HFFc6 (cell line): ENCODE data around the gene MS4A1. TPM values are rescaled to one million over a fixed set of nuclear protein-coding genes. Genes with fewer than 3 reads are reported as not detected.

Source experiments
- DNase-seq: peaks from one replicate; pipeline ENCODE4 v3.0.0-alpha.2; 2018
- H3K27ac Mint-ChIP-seq: 2 replicates; pipeline ENCODE4 v1.8.0; 2020; ENCODE audit warnings: mild to moderate bottlenecking, mixed read lengths
- H3K27me3 Mint-ChIP-seq: 2 replicates; pipeline ENCODE4 v1.8.0; 2021; ENCODE audit warnings: mild to moderate bottlenecking, moderate library complexity, mixed read lengths; ENCODE audit not compliant: insufficient read depth
- H3K36me3 Mint-ChIP-seq: 2 replicates; pipeline ENCODE4 v1.8.0; 2021; ENCODE audit warnings: low read depth, mixed read lengths
- H3K4me1 Mint-ChIP-seq: 2 replicates; pipeline ENCODE4 v1.8.0; 2020; ENCODE audit warnings: low read depth, mixed read lengths
- H3K4me3 Mint-ChIP-seq: 2 replicates; pipeline ENCODE4 v1.8.0; 2020; ENCODE audit warnings: mild to moderate bottlenecking, moderate library complexity, mixed read lengths
- H3K9me3 Mint-ChIP-seq: 2 replicates; pipeline ENCODE4 v1.8.0; 2020; ENCODE audit warnings: mild to moderate bottlenecking, mixed read lengths
- CTCF ChIP-seq: fragments of 200-600 bp; sonication (generic); IDR thresholded peaks from 2 replicates; pipeline ENCODE4 v1.5.0; 2021; ENCODE audit warnings: antibody characterized with exemption, mild to moderate bottlenecking
- total RNA-seq, 6 experiments: library from RNA; stranded (reverse); fragmentation: NEBNext Ultra II Directional; extraction: Animal tissue kit (Norgen Biotek cat#: 25700); gene quantifications; 2 replicates in 1 of 6; 3 replicates in 5 of 6; pipeline ENCODE4 v1.2.3, GENCODE V29; 2021

MS4A1 gene
- total RNA-seq, 6 experiments from 2014 or later: not detected

- no peaks in the 10 kb centered on the region for H3K27me3 Mint-ChIP-seq
- no peaks in the 10 kb centered on the region for H3K4me1 Mint-ChIP-seq
- no peak for DNase-seq
- peak; percentile 29; the same call in 1 of the 2 replicates for TF ChIP-seq CTCF
- H3K36me3 Mint-ChIP-seq: no peaks in the 10 kb centered on the region
- no peak overlapping the region for H3K4me3 Mint-ChIP-seq
- H3K27ac Mint-ChIP-seq: no peak overlapping the region
- peaks cover 25% of the 10 kb centered on the region for H3K9me3 Mint-ChIP-seq
Measured at GRCh38 chr11:60485987-60486386, 30.3 kb downstream of the MS4A1 start.

- Mint-ChIP-seq H3K4me3 (no peak within 1 kb of the TSS), H3K27me3 (no peaks in the 10 kb centered on the region), H3K36me3 (no peaks in the 10 kb centered on the region), H3K27ac (no peak within 1 kb of the TSS), H3K4me1 (no peaks in the 10 kb centered on the region), H3K9me3 (peaks cover 19% of the 10 kb centered on the region)
- no peak for TF ChIP-seq CTCF
- no peak for DNase-seq
Measured at GRCh38 chr11:60492488-60493009, 36.9 kb downstream of the MS4A1 start, which contains the start of gene MS4A12. Gene MS4A12 (plus strand): TSS chr11:60492778. CDS start chr11:60497319, 4,541 bp downstream.

GRCh38 chr11:60493454-60493853 is 37.8 kb downstream of the MS4A1 start:
- no peaks in the 10 kb centered on the region for H3K4me1 Mint-ChIP-seq
- TF ChIP-seq CTCF: no peak
- no peak overlapping the region for H3K27ac Mint-ChIP-seq
- peaks cover 20% of the 10 kb centered on the region for H3K9me3 Mint-ChIP-seq
- H3K36me3 Mint-ChIP-seq: no peaks in the 10 kb centered on the region
- H3K27me3 Mint-ChIP-seq: peaks cover under 1% of the 10 kb centered on the region; the same call in 1 of the 2 replicates
- no peak for DNase-seq
- no peak overlapping the region for H3K4me3 Mint-ChIP-seq

- H3K4me3 Mint-ChIP-seq: no peak overlapping the region
- no peak for TF ChIP-seq CTCF
- H3K36me3 Mint-ChIP-seq: no peaks in the 10 kb centered on the region; the same call in 1 of the 2 replicates
- H3K27ac Mint-ChIP-seq: no peak overlapping the region
- H3K27me3 Mint-ChIP-seq: peaks cover 2% of the 10 kb centered on the region; the same call in 1 of the 2 replicates
- H3K4me1 Mint-ChIP-seq: no peaks in the 10 kb centered on the region
- DNase-seq: no peak
- H3K9me3 Mint-ChIP-seq: peaks cover 40% of the 10 kb centered on the region
Measured at GRCh38 chr11:60498399-60498798, 42.8 kb downstream of the MS4A1 start.

- H3K27ac Mint-ChIP-seq: no peak overlapping the region
- H3K4me3 Mint-ChIP-seq: no peak overlapping the region
- H3K36me3 Mint-ChIP-seq: no peaks in the 10 kb centered on the region; the same call in 1 of the 2 replicates
- TF ChIP-seq CTCF: no peak
- DNase-seq: no peak
- H3K4me1 Mint-ChIP-seq: no peaks in the 10 kb centered on the region
- H3K27me3 Mint-ChIP-seq: peaks cover 2% of the 10 kb centered on the region; the same call in 1 of the 2 replicates
- peaks cover 40% of the 10 kb centered on the region for H3K9me3 Mint-ChIP-seq
Measured at GRCh38 chr11:60498853-60499252, 43.2 kb downstream of the MS4A1 start.
